Cardiac fibroblast (primary cell): ENCODE results near the gene WNT7B.
"Not testable (repeated sequence)": the region's sequence is repeated elsewhere in the genome, so short reads cannot be mapped to it uniquely, and the experiment has no call there.

Source experiments
- DNase-seq, 2 donors: peaks; one replicate each; pipeline versions ENCODE4 v3.0.0 to v3.0.0-alpha.2; 2010; ENCODE audit warnings: low read depth in 2 of 2
- H3K4me3 ChIP-seq, 2 donors: replicated peaks in 1 of 2; 1 replicate in 1 of 2; 2 replicates in 1 of 2; pipeline ENCODE4 v1.5.1; 2011; ENCODE audit warnings: low read depth in 2 of 2, low read length in 2 of 2, mild to moderate bottlenecking in 2 of 2, moderate library complexity in 1 of 2
- CTCF ChIP-seq: IDR thresholded peaks from one replicate; pipeline ENCODE4 v1.5.1; 2011; ENCODE audit warnings: low read depth, mild to moderate bottlenecking, low read length, inconsistent platforms

The WNT7B gene

GRCh38 chr22:46008291-46008690 lies 31.3 kb upstream of the WNT7B start:
- no peak overlapping the region for H3K4me3 ChIP-seq
- DNase-seq: peak in 1 of 2 donors; percentile 44
- TF ChIP-seq CTCF: no peak

GRCh38 chr22:46007848-46008261 lies 30.9 kb upstream of the WNT7B start:
- peak; percentile 91 to 97 for DNase-seq
- no peak for TF ChIP-seq CTCF
- H3K4me3 ChIP-seq: peak overlapping the region in 1 of 2 donors; percentile 4

GRCh38 chr22:46007003-46007847 lies 30.3 kb upstream of the WNT7B start:
- peak; percentile 85 to 88 for DNase-seq
- TF ChIP-seq CTCF: no peak
- peak overlapping the region; percentile 2 to 37 for H3K4me3 ChIP-seq

GRCh38 chr22:46006379-46007002 lies 29.5 kb upstream of the WNT7B start:
- peak overlapping the region; percentile 2 to 37 for H3K4me3 ChIP-seq
- peak; percentile 79 for TF ChIP-seq CTCF

GRCh38 chr22:46005116-46005705 lies 28.2 kb upstream of the WNT7B start:
- H3K4me3 ChIP-seq, DNase-seq: not testable (repeated sequence)

More at GRCh38 chr22:46006379-46007002, 29.5 kb upstream of the WNT7B start:
- peak; percentile 94 for DNase-seq

- no peak for TF ChIP-seq CTCF
- DNase-seq: no peak
- H3K4me3 ChIP-seq: no peak overlapping the region
These were observed 27.3 kb upstream of the WNT7B start for GRCh38 chr22:46004105-46004866.
